HG03460 (cell line): ENCODE results near the gene TMEM144.

ENCODE experiments used
- ATAC-seq: cut with Tn5 transposase; IDR thresholded peaks from one replicate; pipeline ENCODE4 v1.9.1; 2021; ENCODE audit not compliant: unreplicated experiment

The TMEM144 gene

DNA sequence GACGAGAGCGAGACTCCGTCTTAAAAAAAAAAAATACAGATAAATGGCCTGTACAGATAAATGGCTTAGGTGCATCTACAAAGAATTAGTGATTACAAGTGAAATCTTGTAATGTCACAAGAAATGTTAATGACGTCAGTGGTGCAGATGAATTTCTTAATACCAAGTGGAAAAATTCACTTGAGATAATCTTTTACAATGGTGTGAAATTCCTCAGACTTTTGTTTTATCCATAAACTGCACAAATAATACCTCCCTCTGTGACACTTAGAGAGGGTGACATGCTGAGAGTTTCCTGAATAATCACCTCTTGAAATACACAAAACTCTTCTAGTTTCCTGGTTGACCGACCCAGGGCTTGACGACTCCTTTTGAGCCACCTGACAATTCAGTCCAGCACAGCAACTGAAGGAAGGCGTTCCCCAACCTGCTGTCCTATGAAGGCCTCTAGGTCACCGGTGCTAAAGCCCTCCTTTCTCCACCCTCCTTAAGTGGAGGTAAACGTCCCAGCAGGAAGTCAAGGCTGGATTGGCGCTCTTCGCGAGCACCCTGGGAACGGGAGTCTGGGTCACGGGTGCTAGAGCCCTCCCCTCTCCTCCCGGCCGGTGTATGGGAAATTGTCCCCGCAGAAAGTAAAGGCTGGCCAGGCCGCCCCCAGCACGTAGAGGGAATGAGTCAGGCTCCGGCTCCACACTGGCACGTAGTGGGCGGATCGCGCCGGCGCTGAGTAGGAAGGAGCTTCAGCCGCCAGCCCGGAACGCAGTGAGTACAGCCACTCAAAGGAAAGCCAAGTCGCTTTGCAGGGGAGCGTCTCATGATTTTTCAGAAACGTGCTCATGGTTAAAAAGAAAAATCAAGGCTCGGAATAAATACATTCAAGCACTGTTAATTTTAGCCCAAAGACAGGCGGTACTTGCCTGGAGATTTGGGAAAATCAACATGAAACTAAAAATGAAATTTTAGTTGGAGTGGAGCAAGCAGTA lies at the start of gene TMEM144:
Gene TMEM144 (plus strand): TSS at position 662 of the 983 bp plus-strand sequence. CDS start 2,182 bp downstream, outside the sequence.
- peak; percentile 92 for ATAC-seq

- ATAC-seq, result no peak
Measured at GRCh38 chr4:158161551-158162354, 48.5 kb upstream of the TMEM144 start.

GRCh38 chr4:158162631-158163030 lies 47.7 kb upstream of the TMEM144 start:
- ATAC-seq, result no peak

DNA sequence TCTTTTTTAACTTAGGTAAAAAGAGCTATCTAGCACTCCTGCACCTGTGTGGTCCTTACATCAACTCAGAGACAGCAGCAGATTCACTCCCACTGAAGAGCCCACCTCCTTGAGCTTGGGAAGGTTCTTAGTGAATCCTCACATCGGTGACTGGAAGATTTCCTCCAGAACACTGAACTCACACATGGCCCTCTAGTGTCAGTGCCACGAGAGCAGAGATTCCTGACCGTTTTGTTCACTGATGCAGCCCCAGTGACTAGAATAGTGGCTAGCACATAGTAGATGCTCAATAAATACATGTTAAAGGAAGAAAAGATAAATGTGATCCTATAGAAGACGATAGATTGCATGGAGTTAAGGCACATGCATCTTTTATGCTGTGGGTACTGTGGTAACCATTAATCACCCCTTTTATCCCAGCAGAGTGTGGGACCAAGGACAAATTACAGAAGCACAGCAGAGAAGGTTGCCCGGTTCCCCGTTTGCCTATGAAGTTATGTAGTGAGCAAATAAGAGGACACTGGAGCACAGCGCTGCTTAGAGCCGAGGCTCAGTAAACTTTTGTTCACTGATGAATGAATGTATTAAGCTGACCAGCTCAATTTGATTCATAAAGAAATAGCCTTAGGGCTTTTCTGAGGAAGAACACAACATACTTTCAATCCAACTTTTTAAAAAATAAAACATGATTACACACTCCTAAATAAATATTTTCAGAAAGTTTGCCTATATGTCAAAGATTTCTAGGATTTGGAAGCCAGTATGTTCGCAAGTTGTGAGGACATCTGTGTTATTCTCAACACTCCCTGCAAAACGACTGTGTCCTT lies 46.1 kb upstream of the TMEM144 start:
- no peak for ATAC-seq

DNA sequence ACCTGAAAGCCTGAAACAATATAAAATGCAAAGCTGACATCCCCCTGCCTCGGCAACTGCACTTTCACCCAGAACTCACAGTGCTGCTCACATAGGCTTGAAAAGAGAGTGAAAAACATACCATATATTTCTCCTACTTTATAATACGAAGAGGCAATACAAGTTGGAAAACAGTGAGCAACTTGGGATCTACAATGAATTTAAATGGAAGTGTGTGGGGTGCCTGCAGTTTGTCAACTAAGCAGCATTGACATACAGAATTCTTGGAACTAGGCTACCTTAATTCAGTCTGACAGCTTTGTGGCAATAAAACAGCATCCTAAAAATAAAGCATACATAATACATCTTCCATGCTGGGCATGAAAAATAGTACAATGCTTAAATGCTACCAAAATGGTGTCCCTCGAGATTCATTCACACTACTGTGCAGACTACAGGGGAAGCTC lies 45.5 kb upstream of the TMEM144 start:
- ATAC-seq, result no peak

- ATAC-seq, result no peak
Measured at GRCh38 chr4:158166701-158167100, 43.6 kb upstream of the TMEM144 start.

GRCh38 chr4:158168606-158169005 lies 41.7 kb upstream of the TMEM144 start:
- no peak for ATAC-seq

DNA sequence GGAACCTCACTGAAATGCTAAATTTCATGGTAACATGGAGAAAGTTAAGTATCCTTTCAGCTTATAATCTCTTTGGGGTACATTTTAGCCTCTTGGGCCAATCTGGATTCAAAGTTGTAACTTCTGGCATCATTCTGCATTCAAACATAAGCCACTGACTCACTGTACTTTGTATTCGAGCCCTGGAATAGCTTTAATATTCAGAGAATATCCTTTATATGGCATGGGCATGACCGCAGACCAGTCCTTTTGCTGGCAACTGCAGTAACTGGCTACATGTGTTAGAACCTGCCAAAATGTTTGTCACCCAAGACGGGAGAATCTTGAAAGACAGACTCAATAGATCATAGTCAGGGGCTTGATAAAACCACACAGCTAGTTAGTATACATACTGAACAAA lies 40.8 kb upstream of the TMEM144 start:
- no peak for ATAC-seq

- ATAC-seq, result no peak
Measured at GRCh38 chr4:158169931-158170690, 40.2 kb upstream of the TMEM144 start.

DNA sequence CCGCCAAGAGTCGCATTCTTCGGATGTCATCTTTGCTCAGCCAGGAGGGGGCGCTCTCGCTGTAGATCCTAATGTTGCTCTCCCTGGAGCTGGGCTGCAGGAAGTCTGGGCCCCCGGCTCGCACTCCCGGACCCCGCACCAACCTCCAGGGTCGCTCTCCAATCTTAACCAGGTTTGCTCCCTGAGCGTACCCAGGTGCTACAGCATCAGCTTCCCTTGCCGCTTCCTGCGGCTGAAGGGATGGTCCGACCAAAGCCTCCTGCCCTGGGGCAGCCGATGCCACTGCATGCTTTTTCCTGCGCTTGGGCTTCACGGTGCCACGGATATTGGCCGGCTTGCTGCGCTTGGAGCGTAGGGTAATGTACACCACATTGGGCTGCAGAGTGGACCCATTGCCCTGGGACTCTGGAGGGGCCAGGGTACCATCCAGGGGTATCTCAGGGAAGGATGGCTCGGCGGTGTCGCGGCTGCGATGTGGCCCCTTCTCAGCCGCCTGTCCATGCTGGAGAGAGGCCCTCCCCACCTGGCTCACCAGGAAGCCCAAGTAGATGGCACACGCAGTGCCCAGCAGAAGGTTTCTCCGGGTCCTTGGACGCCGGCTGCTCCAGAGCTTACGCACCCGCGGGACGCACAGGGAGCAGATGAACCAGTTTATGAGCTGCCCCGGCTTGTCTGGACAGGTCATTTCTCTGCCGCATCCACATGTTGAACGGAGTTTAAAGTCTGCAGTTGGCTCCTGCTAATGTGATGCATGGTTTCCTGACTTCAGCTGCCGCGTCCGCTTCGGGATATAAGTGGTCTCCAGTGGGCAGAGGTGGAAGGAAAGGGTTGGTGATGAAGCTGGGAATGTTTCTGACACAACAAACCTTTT lies 39.4 kb upstream of the TMEM144 start:
- no peak for ATAC-seq

GRCh38 chr4:158172261-158173258 lies 37.7 kb upstream of the TMEM144 start, which contains the start of gene GASK1B:
GASK1B (minus strand) TSS chr4:158173025; CDS start chr4:158171375, 1,650 bp downstream.
- ATAC-seq, result no peak

DNA sequence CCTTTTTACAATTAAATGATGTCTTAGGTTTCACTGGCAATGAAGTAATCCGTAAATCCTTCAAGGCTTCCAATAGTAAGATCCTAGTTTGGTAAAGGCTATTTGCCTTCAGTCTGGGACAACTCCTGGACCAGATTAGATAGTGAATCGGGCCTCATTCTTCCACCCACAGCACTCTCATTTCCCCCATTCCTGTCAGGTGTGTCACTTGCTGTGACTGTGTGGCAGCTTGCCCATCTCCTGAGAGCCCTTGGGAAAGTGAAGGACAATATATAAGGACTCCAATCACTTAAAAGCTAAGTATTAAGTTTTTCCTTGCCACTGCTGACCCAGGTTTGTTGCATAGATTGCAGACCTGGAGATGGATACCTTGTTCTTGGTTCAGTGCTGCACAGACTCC lies 34.2 kb upstream of the TMEM144 start:
- ATAC-seq, result no peak

- no peak for ATAC-seq
Measured at GRCh38 chr4:158176776-158177175, 33.5 kb upstream of the TMEM144 start.

- ATAC-seq, result no peak
Measured at GRCh38 chr4:158179465-158179864, 30.8 kb upstream of the TMEM144 start.

DNA sequence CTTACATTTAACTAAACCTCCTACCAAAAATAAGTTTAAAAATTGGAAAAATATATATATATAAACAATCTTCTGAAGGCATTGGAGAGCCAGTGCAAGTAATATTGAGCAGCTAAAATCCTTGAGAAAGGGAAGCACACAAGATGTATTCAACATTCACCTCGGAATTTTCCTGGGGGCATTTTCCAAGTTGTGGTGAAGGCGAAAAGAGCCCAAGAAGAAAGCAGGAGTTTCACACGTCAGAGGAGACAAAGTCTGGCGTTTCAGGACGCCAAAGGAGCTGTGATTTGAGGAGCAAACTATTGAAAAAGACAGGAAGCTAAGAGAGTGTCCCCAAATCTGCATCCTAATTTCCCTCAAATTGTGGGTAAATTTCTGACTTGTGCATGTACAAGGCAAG lies 28.4 kb upstream of the TMEM144 start:
- ATAC-seq, result no peak

DNA sequence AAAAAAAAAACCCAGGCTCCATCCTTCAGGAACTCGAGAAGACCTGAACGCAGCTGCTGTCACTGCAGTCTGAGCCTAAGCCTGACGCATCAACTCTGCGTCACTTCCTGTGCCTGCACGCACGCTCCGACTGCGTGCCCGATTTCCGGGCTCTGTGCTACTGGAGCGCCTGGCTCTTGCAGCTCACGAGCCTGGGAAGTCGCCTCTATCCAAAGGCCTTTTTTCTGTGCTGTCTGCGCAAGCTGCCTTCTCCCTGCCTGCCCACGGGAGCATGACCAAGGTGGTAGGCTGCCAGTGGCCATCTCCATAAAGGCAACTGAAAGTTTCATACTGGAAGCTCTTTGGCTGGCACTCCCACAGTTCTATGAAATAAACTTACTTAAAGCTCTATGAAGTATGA lies 27.6 kb upstream of the TMEM144 start:
- no peak for ATAC-seq

GRCh38 chr4:158186815-158187214 lies 23.5 kb upstream of the TMEM144 start:
- no peak for ATAC-seq

- no peak for ATAC-seq
Measured at GRCh38 chr4:158189422-158189821, 20.9 kb upstream of the TMEM144 start.
